Loucy (cell line): ENCODE measurements around the gene LCA5L.
"Not testable (repeated sequence)": the region's sequence is repeated elsewhere in the genome, so short reads cannot be mapped to it uniquely, and the experiment has no call there.

ENCODE experiments used
- H2AFZ ChIP-seq: fragments of 200-600 bp; sonication (generic); 2 replicates; pipeline ENCODE4 v1.6.0; 2016; ENCODE audit warnings: antibody characterized with exemption, mild to moderate bottlenecking, low read length, moderate library complexity
- H3F3A ChIP-seq: fragments of 200-600 bp; 2 replicates; pipeline ENCODE4 v1.6.0; 2016; ENCODE audit warnings: antibody characterized with exemption, low read depth, mild to moderate bottlenecking
- H3K27me3 ChIP-seq: fragments of 200-600 bp; sonication (generic); 2 replicates; pipeline ENCODE4 v1.6.1; 2014; ENCODE audit warnings: low read length, mild to moderate bottlenecking; ENCODE audit not compliant: insufficient read depth, poor library complexity, severe bottlenecking
- H3K36me3 ChIP-seq: fragments of 200-600 bp; sonication (generic); 2 replicates; pipeline ENCODE4 v1.6.1; 2016; ENCODE audit warnings: low read length; ENCODE audit not compliant: insufficient read depth
- H3K4me1 ChIP-seq: fragments of 200-600 bp; sonication (generic); 2 replicates; pipeline ENCODE4 v1.5.1; 2014; ENCODE audit warnings: low read length, mild to moderate bottlenecking; ENCODE audit not compliant: insufficient read depth, poor library complexity, severe bottlenecking
- H3K4me2 ChIP-seq: fragments of 200-600 bp; sonication (generic); 2 replicates; pipeline ENCODE4 v1.6.0; 2014; ENCODE audit warnings: antibody characterized with exemption, low read length, low read depth, mild to moderate bottlenecking; ENCODE audit not compliant: poor library complexity, severe bottlenecking
- H3K4me3 ChIP-seq: fragments of 200-600 bp; sonication (generic); 2 replicates; pipeline ENCODE4 v1.5.1; 2014; ENCODE audit warnings: low read length, mild to moderate bottlenecking, mixed read lengths; ENCODE audit not compliant: poor library complexity, severe bottlenecking
- H3K79me2 ChIP-seq: fragments of 200-600 bp; sonication (generic); 2 replicates; pipeline ENCODE4 v1.6.1; 2014; ENCODE audit warnings: low read length; ENCODE audit not compliant: insufficient read depth
- H3K9ac ChIP-seq: fragments of 200-600 bp; sonication (generic); 2 replicates; pipeline ENCODE4 v1.6.0; 2014; ENCODE audit warnings: mild to moderate bottlenecking, low read depth, low read length, moderate library complexity; ENCODE audit not compliant: poor library complexity, severe bottlenecking
- H3K9me2 ChIP-seq: fragments of 200-600 bp; sonication (generic); replicated peaks from 2 replicates; pipeline ENCODE4 v1.6.1; 2016; ENCODE audit warnings: low read depth, low read length, mixed read lengths
- H3K9me3 ChIP-seq: fragments of 200-600 bp; sonication (generic); 2 replicates; pipeline ENCODE4 v1.6.1; 2014; ENCODE audit warnings: mild to moderate bottlenecking, antibody characterized with exemption, low read length, low read depth; ENCODE audit not compliant: insufficient read depth
- H4K20me1 ChIP-seq: fragments of 200-600 bp; sonication (generic); 2 replicates; pipeline ENCODE4 v1.6.0; 2014; ENCODE audit warnings: antibody characterized with exemption, low read length, mild to moderate bottlenecking; ENCODE audit not compliant: insufficient read depth, poor library complexity, severe bottlenecking
- EZH2phosphoT487 ChIP-seq: fragments of 200-600 bp; IDR thresholded peaks from 2 replicates; pipeline ENCODE4 v1.6.1; 2018; ENCODE audit warnings: antibody characterized with exemption, mild to moderate bottlenecking, moderate library complexity, borderline replicate concordance
- TF ChIP-seq, protein P1 (sequence below): fragments of 200-600 bp; sonication (generic); conservative IDR thresholded peaks from 2 replicates; pipeline ENCODE4 v1.5.1; 2014; ENCODE audit warnings: mild to moderate bottlenecking, antibody characterized with exemption, low read length

Gene LCA5L

DNA sequence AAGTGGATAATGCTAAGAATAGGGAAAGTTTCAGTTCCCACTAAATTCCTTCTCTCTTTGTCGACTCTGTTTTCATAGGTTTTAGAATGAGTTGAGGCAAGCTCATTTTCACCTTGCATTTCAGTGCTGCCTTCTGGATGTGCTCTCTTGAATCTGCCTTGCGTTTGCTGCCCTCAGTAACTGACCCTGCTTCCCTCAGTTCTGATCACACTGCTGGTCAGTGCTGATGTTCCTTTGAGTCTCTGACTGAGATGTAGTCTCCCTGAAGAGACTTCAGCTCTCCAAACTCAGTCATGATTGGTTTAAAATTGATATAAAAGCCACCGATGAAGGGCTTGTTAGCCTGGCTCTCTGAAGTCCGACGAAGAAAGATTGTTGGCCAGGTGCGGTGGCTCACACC is 71.5 kb downstream of the LCA5L start:
- Histone ChIP-seq H3K79me2 (no peaks in the 10 kb centered on the region), H3K4me1 (no peaks in the 10 kb centered on the region), H3K9me2 (no peaks in the 10 kb centered on the region), H3K27me3 (no peaks in the 10 kb centered on the region), H2AFZ (peak overlapping the region; percentile 96), H3K9ac (no peak overlapping the region), H4K20me1 (no peaks in the 10 kb centered on the region), H3K4me3 (no peak overlapping the region), H3K9me3 (no peaks in the 10 kb centered on the region), H3K4me2 (peak overlapping the region; percentile 59), H3K36me3 (no peaks in the 10 kb centered on the region), H3F3A (no peaks in the 10 kb centered on the region)
- TF ChIP-seq, protein P1, sequence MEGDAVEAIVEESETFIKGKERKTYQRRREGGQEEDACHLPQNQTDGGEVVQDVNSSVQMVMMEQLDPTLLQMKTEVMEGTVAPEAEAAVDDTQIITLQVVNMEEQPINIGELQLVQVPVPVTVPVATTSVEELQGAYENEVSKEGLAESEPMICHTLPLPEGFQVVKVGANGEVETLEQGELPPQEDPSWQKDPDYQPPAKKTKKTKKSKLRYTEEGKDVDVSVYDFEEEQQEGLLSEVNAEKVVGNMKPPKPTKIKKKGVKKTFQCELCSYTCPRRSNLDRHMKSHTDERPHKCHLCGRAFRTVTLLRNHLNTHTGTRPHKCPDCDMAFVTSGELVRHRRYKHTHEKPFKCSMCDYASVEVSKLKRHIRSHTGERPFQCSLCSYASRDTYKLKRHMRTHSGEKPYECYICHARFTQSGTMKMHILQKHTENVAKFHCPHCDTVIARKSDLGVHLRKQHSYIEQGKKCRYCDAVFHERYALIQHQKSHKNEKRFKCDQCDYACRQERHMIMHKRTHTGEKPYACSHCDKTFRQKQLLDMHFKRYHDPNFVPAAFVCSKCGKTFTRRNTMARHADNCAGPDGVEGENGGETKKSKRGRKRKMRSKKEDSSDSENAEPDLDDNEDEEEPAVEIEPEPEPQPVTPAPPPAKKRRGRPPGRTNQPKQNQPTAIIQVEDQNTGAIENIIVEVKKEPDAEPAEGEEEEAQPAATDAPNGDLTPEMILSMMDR, result no peak
- no peak for TF ChIP-seq EZH2phosphoT487

DNA sequence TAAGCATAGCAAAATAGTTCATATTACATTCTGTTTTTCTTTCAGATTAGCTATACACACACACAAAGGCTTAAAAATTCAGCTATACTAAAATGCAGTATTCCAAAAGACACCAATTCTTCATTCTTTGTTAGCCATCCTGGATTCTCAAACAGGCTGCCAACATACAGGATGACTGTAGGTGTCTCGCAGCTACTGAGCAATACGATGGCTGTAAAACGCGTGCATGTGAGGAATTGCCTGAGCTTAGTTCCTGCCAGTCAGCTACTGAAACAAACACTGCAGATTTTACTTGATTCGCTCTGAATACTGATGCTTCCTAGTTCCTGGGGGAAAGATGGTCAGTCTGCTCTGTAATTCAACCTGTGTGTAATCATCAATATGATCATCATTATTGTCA is 71.9 kb downstream of the LCA5L start:
- no peaks in the 10 kb centered on the region for H3F3A ChIP-seq
- H3K79me2 ChIP-seq, result no peaks in the 10 kb centered on the region
- no peak overlapping the region for H3K4me3 ChIP-seq
- no peaks in the 10 kb centered on the region for H4K20me1 ChIP-seq
- H3K36me3 ChIP-seq, result no peaks in the 10 kb centered on the region
- no peaks in the 10 kb centered on the region for H3K4me1 ChIP-seq
- no peak for TF ChIP-seq EZH2phosphoT487
- TF ChIP-seq, protein P1, result peak; percentile 55
- H3K9me2 ChIP-seq, result no peaks in the 10 kb centered on the region
- peak overlapping the region; percentile 96 for H2AFZ ChIP-seq
- no peaks in the 10 kb centered on the region for H3K27me3 ChIP-seq
- H3K9ac ChIP-seq, result no peak overlapping the region
- H3K4me2 ChIP-seq, result peak overlapping the region; percentile 59
- no peaks in the 10 kb centered on the region for H3K9me3 ChIP-seq

- H3K4me3 ChIP-seq, H3F3A ChIP-seq, H3K27me3 ChIP-seq, H4K20me1 ChIP-seq, H3K4me1 ChIP-seq, H3K9me3 ChIP-seq, H3K79me2 ChIP-seq, H3K9me2 ChIP-seq, H3K36me3 ChIP-seq, H2AFZ ChIP-seq, H3K4me2 ChIP-seq, H3K9ac ChIP-seq: not testable (repeated sequence)
Measured at GRCh38 chr21:39369896-39370288, 75.7 kb downstream of the LCA5L start.

DNA sequence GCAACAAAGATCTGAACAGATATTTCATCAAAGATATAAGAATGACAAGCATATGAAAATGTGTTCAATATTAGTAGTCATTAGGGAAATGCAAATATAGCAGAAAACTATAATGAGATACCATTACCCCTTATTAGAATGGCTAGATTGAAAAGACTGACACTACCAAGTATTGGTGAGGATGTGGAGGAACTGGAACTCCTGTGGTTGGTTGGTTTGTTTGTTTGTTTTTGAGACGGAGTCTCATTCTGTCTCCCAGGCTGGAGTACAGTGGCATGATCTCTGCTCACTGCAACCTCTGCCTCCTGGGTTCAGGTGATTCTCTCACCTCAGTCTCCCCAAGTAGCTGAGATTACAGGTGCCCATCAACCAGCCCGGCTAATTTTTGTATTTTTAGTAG is 77.8 kb downstream of the LCA5L start:
- H3K4me3 ChIP-seq, result no peak overlapping the region
- no peaks in the 10 kb centered on the region for H3K79me2 ChIP-seq
- no peak overlapping the region for H3K9ac ChIP-seq
- H3K9me2 ChIP-seq, result no peaks in the 10 kb centered on the region
- no peak overlapping the region for H3K4me2 ChIP-seq
- H3K9me3 ChIP-seq, result no peaks in the 10 kb centered on the region
- no peaks in the 10 kb centered on the region for H4K20me1 ChIP-seq
- no peaks in the 10 kb centered on the region for H3K36me3 ChIP-seq
- H3F3A ChIP-seq, result no peaks in the 10 kb centered on the region
- H3K4me1 ChIP-seq, result no peaks in the 10 kb centered on the region
- no peaks in the 10 kb centered on the region for H3K27me3 ChIP-seq
- TF ChIP-seq, protein P1, result no peak
- TF ChIP-seq EZH2phosphoT487, result no peak
- no peak overlapping the region for H2AFZ ChIP-seq
